KBM-7 (cell line): ENCODE results near the gene RYR3.

Experiments used
- DNase-seq: peaks from one replicate; pipeline ENCODE4 v3.0.0-alpha.2; 2015
- in situ Hi-C: fragments of 300-500 bp; cut with MboI; formaldehyde crosslinking; loops from 2 replicates; pipeline ENCODE4 v1.14.3; 2020; ENCODE audit warnings: low sequenced_read_pairs, low pct_unique_long_range_greater_than_20kb, mixed read lengths

The RYR3 gene

DNA sequence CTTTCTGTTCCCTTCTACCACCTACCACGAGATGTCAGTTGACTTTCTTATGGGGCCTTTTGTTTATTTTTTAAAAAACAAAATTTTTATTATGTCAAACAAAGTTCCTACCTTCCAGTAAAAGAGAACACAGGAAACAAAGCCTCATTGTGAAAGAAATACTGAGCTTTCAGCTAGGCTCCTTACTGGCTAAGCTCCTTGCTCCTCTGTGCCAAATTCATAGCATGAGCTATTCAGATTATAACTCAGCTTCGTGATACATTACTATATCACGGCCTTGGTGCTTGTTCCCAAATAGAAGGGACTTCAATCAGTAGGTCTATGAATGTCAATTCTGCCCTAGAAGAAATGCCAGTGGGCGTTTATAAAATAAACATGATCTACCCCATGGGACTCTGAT lies 511.7 kb downstream of the RYR3 start:
- in situ Hi-C loops = no loop called here
- DNase-seq = no peak

- DNase-seq = no peak
- in situ Hi-C loops = no loop called here
These were observed 512.4 kb downstream of the RYR3 start for GRCh38 chr15:33823119-33823518.

- DNase-seq = no peak
- in situ Hi-C loops = no loop called here
These were observed 514.7 kb downstream of the RYR3 start for GRCh38 chr15:33825453-33825852.

DNA sequence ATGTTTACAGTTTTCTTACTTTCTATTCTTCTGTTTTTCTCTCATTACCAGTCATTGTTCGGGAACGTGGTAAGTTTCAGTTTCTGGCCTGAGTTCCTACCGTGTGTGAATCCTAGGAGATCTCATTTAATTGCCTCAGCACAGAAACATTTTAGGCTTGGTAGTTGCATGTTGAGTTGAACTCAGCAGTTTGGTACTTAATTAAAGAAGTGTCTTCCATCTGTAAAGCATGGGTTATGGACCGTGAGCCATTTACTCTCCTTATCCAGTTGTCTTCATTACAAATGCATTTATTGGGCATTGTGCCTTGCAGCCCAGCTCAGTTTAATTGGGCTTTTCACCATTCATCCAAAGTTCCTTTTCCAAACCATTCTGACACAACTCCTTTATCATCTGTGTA lies 515.4 kb downstream of the RYR3 start:
- no peak for DNase-seq
- in situ Hi-C loops = no loop called here

GRCh38 chr15:33830351-33830750 lies 519.6 kb downstream of the RYR3 start:
- no peak for DNase-seq
- in situ Hi-C loops = no loop called here

DNA sequence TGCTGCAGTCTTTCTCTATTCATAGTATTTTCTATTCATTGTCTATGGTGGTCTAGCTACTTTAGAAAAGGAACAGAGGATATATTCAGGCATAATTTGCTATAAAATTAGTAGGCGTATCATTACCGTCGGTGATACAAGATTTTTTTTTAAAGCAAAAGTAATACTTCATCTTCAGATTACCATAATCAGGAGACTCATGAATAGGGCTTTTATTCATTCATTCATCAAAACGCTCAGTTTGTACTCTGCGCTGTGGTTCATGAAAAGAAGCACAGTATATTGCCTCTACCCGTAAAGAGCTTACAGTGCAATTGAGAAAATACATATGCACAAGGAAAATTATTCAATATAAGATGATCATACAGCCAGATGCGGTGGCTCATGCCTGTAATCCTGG lies 520.9 kb downstream of the RYR3 start:
- DNase-seq = no peak
- in situ Hi-C loops = no loop called here

- in situ Hi-C loops = no loop called here
- no peak for DNase-seq
These were observed 524.4 kb downstream of the RYR3 start for GRCh38 chr15:33834892-33835743.

DNA sequence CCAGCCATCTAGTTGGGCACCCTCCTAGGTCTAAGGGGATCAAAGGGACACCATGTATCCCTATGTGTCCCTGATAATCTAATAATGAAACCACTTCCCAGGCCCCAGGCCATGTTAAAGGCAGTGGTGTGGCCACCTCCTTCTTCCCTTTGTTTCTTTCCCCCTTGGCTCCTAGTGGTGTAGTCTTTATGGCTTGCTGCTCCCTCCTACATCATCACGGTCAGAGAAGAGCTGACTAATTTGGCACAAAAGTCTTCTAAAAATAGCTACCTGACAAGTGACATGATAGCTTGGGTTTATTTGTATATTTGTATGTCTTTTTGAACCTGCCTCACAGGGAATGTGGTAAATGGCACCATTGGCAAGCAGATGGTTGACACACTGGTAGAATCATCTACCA lies 526.5 kb downstream of the RYR3 start:
- DNase-seq = no peak
- in situ Hi-C loops = no loop called here

GRCh38 chr15:33839540-33839939 lies 528.8 kb downstream of the RYR3 start:
- DNase-seq = no peak
- in situ Hi-C loops = no loop called here

GRCh38 chr15:33840615-33841014 lies 529.8 kb downstream of the RYR3 start:
- no peak for DNase-seq
- in situ Hi-C loops = no loop called here

- in situ Hi-C loops = no loop called here
- no peak for DNase-seq
These were observed 533.4 kb downstream of the RYR3 start for GRCh38 chr15:33844186-33844585.

DNA sequence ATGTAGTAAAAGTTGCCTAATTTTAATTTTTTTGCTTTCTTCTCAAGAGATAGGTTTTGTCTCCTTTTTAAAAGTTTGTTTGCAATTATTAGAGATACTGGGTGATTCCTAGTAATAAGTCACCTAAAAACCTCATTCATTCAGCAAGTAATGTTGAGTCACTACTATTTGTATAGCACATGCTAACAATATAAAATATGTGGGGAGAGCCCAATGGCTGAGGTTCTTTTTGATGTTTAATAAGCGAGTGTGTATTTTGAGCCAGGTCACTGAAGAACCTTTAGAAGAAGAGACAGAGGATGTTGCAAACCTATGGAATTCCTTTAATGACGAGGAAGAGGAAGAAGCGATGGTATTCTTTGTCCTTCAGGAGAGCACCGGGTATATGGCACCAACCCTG lies 533.8 kb downstream of the RYR3 start:
- in situ Hi-C loops = no loop called here
- no peak for DNase-seq

DNA sequence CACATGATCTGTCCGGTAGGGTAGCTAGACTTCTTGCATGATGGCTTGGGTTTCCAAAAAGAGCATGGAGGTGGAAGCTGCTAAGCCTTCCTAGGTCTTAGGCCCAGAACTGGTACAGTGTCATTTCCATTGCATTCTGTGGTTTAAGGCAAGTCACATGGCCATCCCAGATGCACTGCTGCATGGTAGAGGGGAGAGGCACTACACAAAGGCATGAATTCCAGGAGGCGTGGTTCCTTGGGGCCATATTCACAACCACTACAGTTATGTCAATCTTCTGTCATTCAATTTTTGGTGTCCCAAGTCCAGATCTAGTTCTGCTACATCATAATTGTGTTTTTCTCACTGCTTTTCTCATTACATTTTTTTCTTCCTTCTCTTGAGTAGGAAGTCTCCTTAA lies 535.4 kb downstream of the RYR3 start:
- no peak for DNase-seq
- in situ Hi-C loops = no loop called here

GRCh38 chr15:33846862-33847261 lies 536.1 kb downstream of the RYR3 start:
- DNase-seq = no peak
- in situ Hi-C loops = no loop called here

DNA sequence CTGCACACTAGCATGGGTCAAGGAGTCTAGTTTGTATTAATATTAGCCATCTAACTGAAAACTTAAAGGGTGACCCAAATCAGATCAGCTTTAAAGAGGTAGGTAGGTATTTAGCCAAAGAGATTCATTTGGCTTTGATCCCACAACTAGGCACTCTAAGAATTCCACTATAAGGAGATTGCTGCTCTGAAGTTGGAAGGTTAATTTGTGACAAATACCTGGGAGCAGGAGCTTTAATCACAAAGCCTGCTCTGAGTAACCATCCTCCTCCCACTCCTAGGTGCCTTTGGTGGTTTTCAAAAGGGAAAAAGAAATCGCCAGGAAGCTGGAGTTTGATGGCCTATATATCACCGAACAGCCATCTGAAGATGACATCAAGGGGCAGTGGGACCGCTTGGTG lies 537.2 kb downstream of the RYR3 start:
- in situ Hi-C loops = no loop called here
- DNase-seq = no peak

DNA sequence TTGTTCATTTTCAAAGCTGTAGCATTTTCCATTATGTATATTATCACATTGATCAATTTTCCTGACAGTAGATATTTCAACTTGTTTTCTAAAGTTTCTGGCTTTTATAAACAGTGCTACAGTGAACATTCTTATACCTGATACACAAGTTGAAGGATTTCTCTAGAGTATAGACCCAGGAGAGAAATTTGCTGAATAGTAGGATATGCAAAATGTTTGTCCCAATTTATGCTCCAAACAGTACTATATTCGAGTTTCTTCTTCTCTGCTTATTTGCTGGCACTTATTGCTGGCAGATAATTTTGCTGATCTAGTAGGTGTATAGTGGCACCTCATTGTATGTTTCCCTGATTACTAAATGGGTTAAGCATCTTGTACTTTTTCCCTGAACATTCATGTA lies 540.3 kb downstream of the RYR3 start:
- in situ Hi-C loops = no loop called here
- no peak for DNase-seq

DNA sequence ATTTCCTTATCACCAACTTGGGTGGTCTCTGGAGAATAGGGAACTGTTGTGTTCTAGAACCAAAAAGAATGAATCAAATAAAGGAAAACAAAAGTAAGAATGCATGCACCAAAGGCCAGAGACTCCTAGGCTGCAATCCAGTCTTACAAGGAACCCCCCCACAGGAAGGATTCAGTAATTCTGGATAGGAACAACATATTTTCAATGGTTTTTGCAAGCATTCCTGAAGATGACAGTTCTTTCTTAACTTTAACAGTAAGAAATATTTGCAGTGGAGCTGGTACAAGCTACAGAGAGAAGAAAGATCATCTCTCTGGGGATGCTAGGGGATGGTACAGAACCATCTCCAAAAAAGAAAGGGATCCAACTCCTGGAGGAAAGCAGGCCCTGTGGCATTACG lies 541.3 kb downstream of the RYR3 start:
- in situ Hi-C loops = no loop called here
- no peak for DNase-seq

DNA sequence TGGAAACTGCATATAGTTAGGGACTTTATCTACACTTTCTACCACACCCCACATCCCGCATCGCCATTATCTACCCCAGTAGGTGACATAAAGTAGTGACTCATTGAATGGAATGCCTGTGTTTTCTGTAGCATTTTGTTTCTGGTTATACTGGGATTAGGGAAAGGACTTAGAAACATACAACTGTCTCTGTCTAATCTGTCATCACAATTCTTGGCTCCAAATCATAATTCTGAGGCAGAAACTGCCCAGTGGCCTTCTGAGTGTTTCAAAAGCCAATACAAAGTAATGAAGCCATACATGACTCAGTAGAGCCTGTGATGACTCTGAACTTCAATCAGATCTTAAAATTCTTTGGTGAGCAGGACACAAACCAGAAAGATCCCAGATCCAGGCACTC lies 541.8 kb downstream of the RYR3 start:
- in situ Hi-C loops = no loop called here

GRCh38 chr15:33857726-33858125 lies 547.0 kb downstream of the RYR3 start:
- in situ Hi-C loops = no loop called here
- DNase-seq = no peak

More for the DNA sequence above, 541.8 kb downstream of the RYR3 start:
- no peak for DNase-seq

- no peak for DNase-seq
- in situ Hi-C loops = no loop called here
These were observed 548.1 kb downstream of the RYR3 start for GRCh38 chr15:33858836-33859235.

DNA sequence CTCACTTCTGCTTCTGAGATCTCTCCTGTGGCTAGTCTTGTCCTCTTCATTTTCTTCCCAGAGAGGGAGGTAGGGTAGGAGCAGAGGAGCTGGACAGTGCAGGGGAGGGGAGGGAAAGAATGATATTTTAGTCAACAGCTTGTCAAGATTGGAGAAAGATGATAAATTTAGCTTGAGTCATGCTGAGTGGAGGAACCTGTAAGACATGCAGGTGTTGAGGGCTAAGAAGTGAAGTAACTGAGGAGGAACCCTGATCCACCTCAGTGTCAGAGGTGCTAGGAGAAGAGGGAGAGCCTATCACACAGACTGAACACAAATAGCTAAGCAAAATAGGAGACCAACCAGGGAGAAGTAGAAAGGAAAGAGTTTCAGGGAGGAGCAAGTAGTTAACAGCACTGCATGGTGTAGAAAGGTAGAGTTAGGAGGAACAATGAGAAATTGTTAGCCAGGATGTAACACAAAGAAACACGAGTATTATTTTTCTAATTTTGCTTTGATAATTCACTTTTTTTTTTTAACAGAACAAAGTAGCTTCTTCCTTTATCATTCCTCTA lies 549.3 kb downstream of the RYR3 start:
- in situ Hi-C loops = no loop called here
- no peak for DNase-seq
